PFSK-1 (cell line): ENCODE data around the gene DMAC2.
A peak's percentile ranks its signal among the peaks of the same experiment; 100 is the strongest.

ENCODE experiments used
- FOXP2 ChIP-seq: optimal IDR thresholded peaks from 2 replicates; pipeline ENCODE3; 2011; ENCODE audit warnings: borderline replicate concordance, control low read depth, inconsistent platforms; ENCODE audit not compliant: insufficient read depth; ENCODE audit errors: extremely low read length, extremely low read depth
- POLR2AphosphoS5 ChIP-seq: IDR thresholded peaks from 2 replicates; pipeline ENCODE4 v1.6.1; 2012; ENCODE audit warnings: low read depth, mild to moderate bottlenecking, control low read depth, low read length, moderate library complexity
- SIN3A ChIP-seq: IDR thresholded peaks from 2 replicates; pipeline ENCODE4 v1.6.1; 2012; ENCODE audit warnings: mild to moderate bottlenecking, low read length, moderate library complexity, borderline replicate concordance; ENCODE audit not compliant: insufficient read depth
- TAF1 ChIP-seq: IDR thresholded peaks from 2 replicates; pipeline ENCODE4 v1.6.1; 2012; ENCODE audit warnings: low read length, control low read depth, borderline replicate concordance; ENCODE audit not compliant: insufficient read depth
- TF ChIP-seq, protein P1 (sequence below), 2 experiments: IDR thresholded peaks; 2 replicates each; pipeline versions ENCODE4 v1.6.1 to v1.8.0; 2011 to 2012; ENCODE audit warnings: low read depth in 2 of 2, low read length in 2 of 2, control low read depth in 1 of 2, inconsistent platforms in 1 of 2, mild to moderate bottlenecking in 1 of 2, moderate library complexity in 1 of 2; ENCODE audit not compliant: insufficient read depth in 1 of 2

DMAC2 gene

GRCh38 chr19:41455936-41456335 lies 16.2 kb upstream of the DMAC2 start:
- TF ChIP-seq SIN3A (no peak), POLR2AphosphoS5 (no peak), FOXP2 (no peak), TAF1 (no peak)
- TF ChIP-seq, protein P1, sequence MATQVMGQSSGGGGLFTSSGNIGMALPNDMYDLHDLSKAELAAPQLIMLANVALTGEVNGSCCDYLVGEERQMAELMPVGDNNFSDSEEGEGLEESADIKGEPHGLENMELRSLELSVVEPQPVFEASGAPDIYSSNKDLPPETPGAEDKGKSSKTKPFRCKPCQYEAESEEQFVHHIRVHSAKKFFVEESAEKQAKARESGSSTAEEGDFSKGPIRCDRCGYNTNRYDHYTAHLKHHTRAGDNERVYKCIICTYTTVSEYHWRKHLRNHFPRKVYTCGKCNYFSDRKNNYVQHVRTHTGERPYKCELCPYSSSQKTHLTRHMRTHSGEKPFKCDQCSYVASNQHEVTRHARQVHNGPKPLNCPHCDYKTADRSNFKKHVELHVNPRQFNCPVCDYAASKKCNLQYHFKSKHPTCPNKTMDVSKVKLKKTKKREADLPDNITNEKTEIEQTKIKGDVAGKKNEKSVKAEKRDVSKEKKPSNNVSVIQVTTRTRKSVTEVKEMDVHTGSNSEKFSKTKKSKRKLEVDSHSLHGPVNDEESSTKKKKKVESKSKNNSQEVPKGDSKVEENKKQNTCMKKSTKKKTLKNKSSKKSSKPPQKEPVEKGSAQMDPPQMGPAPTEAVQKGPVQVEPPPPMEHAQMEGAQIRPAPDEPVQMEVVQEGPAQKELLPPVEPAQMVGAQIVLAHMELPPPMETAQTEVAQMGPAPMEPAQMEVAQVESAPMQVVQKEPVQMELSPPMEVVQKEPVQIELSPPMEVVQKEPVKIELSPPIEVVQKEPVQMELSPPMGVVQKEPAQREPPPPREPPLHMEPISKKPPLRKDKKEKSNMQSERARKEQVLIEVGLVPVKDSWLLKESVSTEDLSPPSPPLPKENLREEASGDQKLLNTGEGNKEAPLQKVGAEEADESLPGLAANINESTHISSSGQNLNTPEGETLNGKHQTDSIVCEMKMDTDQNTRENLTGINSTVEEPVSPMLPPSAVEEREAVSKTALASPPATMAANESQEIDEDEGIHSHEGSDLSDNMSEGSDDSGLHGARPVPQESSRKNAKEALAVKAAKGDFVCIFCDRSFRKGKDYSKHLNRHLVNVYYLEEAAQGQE (IDR thresholded peaks at IDR 0.05; ENCODE audit: insufficient read depth in 1 of 2, low read depth in 2 of 2, low read length in 2 of 2) = no peak

DNA sequence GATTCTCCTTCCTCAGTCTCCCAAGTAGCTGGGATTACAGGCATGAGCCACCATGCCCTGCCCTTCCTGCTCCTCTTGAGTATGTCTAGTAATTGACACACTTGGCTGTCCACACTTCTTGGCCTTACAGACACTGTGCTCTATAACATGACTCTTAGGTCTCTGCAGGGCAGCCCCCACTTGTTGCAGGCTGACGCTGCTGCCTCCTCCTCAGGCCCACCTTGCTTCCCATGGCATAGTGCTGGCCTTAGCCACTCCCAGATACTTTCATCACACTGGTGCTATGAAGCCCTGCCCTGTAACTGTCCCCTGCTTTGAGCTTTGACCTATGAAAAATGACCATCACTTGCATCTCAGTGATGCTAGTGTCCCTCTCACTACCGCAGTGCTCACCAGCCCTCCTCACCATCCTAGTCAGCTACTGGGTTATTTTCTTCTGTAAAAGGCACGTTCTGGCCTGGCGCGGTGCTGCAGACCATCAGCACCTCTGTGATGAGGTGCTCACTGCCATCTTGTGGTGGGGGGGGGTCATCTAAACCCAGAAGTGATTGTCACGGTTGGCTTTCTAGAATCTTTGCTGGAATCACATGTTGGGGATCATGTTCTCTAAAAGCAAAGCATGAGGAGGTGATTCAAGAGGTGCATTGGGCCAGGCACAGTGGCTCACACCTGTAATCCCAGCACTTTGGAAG lies 13.0 kb upstream of the DMAC2 start:
- TF ChIP-seq TAF1 (no peak), SIN3A (no peak), POLR2AphosphoS5 (no peak), FOXP2 (no peak)
- TF ChIP-seq, protein P1 (IDR thresholded peaks at IDR 0.05; ENCODE audit: insufficient read depth in 1 of 2, low read depth in 2 of 2, low read length in 2 of 2) = no peak

- TF ChIP-seq, protein P1 (IDR thresholded peaks at IDR 0.05; ENCODE audit: insufficient read depth in 1 of 2, low read depth in 2 of 2, low read length in 2 of 2) = no peak
- TF ChIP-seq TAF1 (no peak), FOXP2 (no peak), POLR2AphosphoS5 (no peak), SIN3A (no peak)
Measured at GRCh38 chr19:41449865-41450178, 10.1 kb upstream of the DMAC2 start.

GRCh38 chr19:41449079-41449864 lies 9.6 kb upstream of the DMAC2 start:
- TF ChIP-seq POLR2AphosphoS5 (no peak), TAF1 (no peak), FOXP2 (peak; percentile 72), SIN3A (no peak)
- TF ChIP-seq, protein P1 (IDR thresholded peaks at IDR 0.05; ENCODE audit: insufficient read depth in 1 of 2, low read depth in 2 of 2, low read length in 2 of 2) = no peak
